ENCODE measurements around the gene ARHGAP27. TPM values are rescaled to one million over a fixed set of nuclear protein-coding genes. Genes with fewer than 3 reads are reported as not detected.

Gene ARHGAP27
- total and polyA plus RNA-seq, 2 experiments from 2014 or later = 21.1 to 27.9 TPM

- no peak overlapping the region for H3K4me2 ChIP-seq
- H3K36me3 ChIP-seq (replicated peaks; ENCODE audit: insufficient read depth, low read depth) = no peaks in the 10 kb centered on the region
- no peaks in the 10 kb centered on the region for H4K20me1 ChIP-seq (ENCODE audit: insufficient read depth, poor library complexity, severe bottlenecking)
- H3K27ac ChIP-seq = peak overlapping the region; percentile 87
- H3K79me2 ChIP-seq = peaks cover 29% of the 10 kb centered on the region
- peak; percentile 71 for DNase-seq (ENCODE audit: low spot score)
- H3K27me3 ChIP-seq = no peaks in the 10 kb centered on the region
- H3K9me3 ChIP-seq (ENCODE audit: low read depth) = no peaks in the 10 kb centered on the region
- H3K4me1 ChIP-seq (ENCODE audit: insufficient read depth) = peaks cover 24% of the 10 kb centered on the region
- H3K4me3 ChIP-seq = no peak overlapping the region
- TF ChIP-seq EZH2 (IDR thresholded peaks at IDR 0.05; ENCODE audit: borderline replicate concordance) (no peak), EZH2phosphoT487 (IDR thresholded peaks at IDR 0.05; ENCODE audit: low read depth, severe bottlenecking, unreplicated experiment) (no peak)
- TF ChIP-seq, protein P1, sequence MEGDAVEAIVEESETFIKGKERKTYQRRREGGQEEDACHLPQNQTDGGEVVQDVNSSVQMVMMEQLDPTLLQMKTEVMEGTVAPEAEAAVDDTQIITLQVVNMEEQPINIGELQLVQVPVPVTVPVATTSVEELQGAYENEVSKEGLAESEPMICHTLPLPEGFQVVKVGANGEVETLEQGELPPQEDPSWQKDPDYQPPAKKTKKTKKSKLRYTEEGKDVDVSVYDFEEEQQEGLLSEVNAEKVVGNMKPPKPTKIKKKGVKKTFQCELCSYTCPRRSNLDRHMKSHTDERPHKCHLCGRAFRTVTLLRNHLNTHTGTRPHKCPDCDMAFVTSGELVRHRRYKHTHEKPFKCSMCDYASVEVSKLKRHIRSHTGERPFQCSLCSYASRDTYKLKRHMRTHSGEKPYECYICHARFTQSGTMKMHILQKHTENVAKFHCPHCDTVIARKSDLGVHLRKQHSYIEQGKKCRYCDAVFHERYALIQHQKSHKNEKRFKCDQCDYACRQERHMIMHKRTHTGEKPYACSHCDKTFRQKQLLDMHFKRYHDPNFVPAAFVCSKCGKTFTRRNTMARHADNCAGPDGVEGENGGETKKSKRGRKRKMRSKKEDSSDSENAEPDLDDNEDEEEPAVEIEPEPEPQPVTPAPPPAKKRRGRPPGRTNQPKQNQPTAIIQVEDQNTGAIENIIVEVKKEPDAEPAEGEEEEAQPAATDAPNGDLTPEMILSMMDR (IDR thresholded peaks at IDR 0.05; ENCODE audit: poor library complexity) = no peak
- WGBS (ENCODE audit: low lambda C conversion rate, missing lambda C conversion rate) = 86% methylated on average over 9 of the region's 9 CpGs
- no peaks in the 10 kb centered on the region for H3K9me2 ChIP-seq (replicated peaks; ENCODE audit: insufficient read depth)
- H2AFZ ChIP-seq = no peak overlapping the region
Measured at GRCh38 chr17:45413498-45413923, 19.2 kb downstream of the ARHGAP27 start.

GRCh38 chr17:45411348-45412105 is 21.1 kb downstream of the ARHGAP27 start:
- Histone ChIP-seq H3K9me3 (ENCODE audit: low read depth) (no peaks in the 10 kb centered on the region), H3K79me2 (peaks cover 16% of the 10 kb centered on the region), H3K36me3 (replicated peaks; ENCODE audit: insufficient read depth, low read depth) (no peaks in the 10 kb centered on the region), H3K4me3 (no peak overlapping the region), H3K27me3 (no peaks in the 10 kb centered on the region), H2AFZ (no peak overlapping the region), H4K20me1 (ENCODE audit: insufficient read depth, poor library complexity, severe bottlenecking) (no peaks in the 10 kb centered on the region), H3K9me2 (replicated peaks; ENCODE audit: insufficient read depth) (no peaks in the 10 kb centered on the region), H3K4me1 (ENCODE audit: insufficient read depth) (peaks cover 39% of the 10 kb centered on the region), H3K27ac (peak overlapping the region; percentile 85), H3K4me2 (no peak overlapping the region)
- TF ChIP-seq, protein P1 (IDR thresholded peaks at IDR 0.05; ENCODE audit: poor library complexity) = no peak
- TF ChIP-seq EZH2phosphoT487 (IDR thresholded peaks at IDR 0.05; ENCODE audit: low read depth, severe bottlenecking, unreplicated experiment) (no peak), EZH2 (IDR thresholded peaks at IDR 0.05; ENCODE audit: borderline replicate concordance) (no peak)
- 79% methylated on average over 5 of the region's 5 CpGs for WGBS (ENCODE audit: low lambda C conversion rate, missing lambda C conversion rate)
- DNase-seq (ENCODE audit: low spot score) = peak; percentile 63

- peak overlapping the region; percentile 82 for H3K27ac ChIP-seq
- H3K79me2 ChIP-seq = peaks cover 16% of the 10 kb centered on the region
- H3K27me3 ChIP-seq = no peaks in the 10 kb centered on the region
- H3K4me1 ChIP-seq (ENCODE audit: insufficient read depth) = peaks cover 50% of the 10 kb centered on the region
- no peaks in the 10 kb centered on the region for H3K9me2 ChIP-seq (replicated peaks; ENCODE audit: insufficient read depth)
- H2AFZ ChIP-seq = no peak overlapping the region
- no peaks in the 10 kb centered on the region for H3K36me3 ChIP-seq (replicated peaks; ENCODE audit: insufficient read depth, low read depth)
- TF ChIP-seq EZH2phosphoT487 (IDR thresholded peaks at IDR 0.05; ENCODE audit: low read depth, severe bottlenecking, unreplicated experiment) (no peak), EZH2 (IDR thresholded peaks at IDR 0.05; ENCODE audit: borderline replicate concordance) (no peak)
- TF ChIP-seq, protein P1 (IDR thresholded peaks at IDR 0.05; ENCODE audit: poor library complexity) = no peak
- 88% methylated on average over 22 of the region's 24 CpGs for WGBS (ENCODE audit: low lambda C conversion rate, missing lambda C conversion rate)
- H3K4me3 ChIP-seq = no peak overlapping the region
- no peaks in the 10 kb centered on the region for H4K20me1 ChIP-seq (ENCODE audit: insufficient read depth, poor library complexity, severe bottlenecking)
- no peak for DNase-seq (ENCODE audit: low spot score)
- no peaks in the 10 kb centered on the region for H3K9me3 ChIP-seq (ENCODE audit: low read depth)
- H3K4me2 ChIP-seq = no peak overlapping the region
Measured at GRCh38 chr17:45410144-45411091, 22.3 kb downstream of the ARHGAP27 start.

Measured in hepatocyte (in vitro differentiated cells).